Stimulated activated CD8-positive, alpha-beta memory T cell treated with anti-CD3 and anti-CD28 coated beads, Interleukin-2, amount 100 ng/mL, for 1 hour (primary cell): ENCODE results near the gene CDH18.

ENCODE experiments used
- DNase-seq, 2 donors: peaks; one replicate each; pipeline ENCODE4 v3.0.0-alpha.2; 2020; ENCODE audit warnings: low read depth in 2 of 2

CDH18 gene

GRCh38 chr5:19987612-19988361 lies at the start of gene CDH18:
TSS of gene CDH18 (minus strand) at chr5:19988200. CDS start at chr5:19838986, 149,214 bp downstream.
- DNase-seq = no peak

- no peak for DNase-seq
Measured at GRCh38 chr5:20034717-20035116, 46.7 kb upstream of the CDH18 start.

GRCh38 chr5:20033881-20034280 lies 45.9 kb upstream of the CDH18 start:
- DNase-seq = no peak

- no peak for DNase-seq
Measured at GRCh38 chr5:20032896-20033295, 44.9 kb upstream of the CDH18 start.

GRCh38 chr5:20030125-20030524 lies 42.1 kb upstream of the CDH18 start:
- DNase-seq = no peak

GRCh38 chr5:20029266-20029665 lies 41.3 kb upstream of the CDH18 start:
- no peak for DNase-seq

- no peak for DNase-seq
Measured at GRCh38 chr5:20028506-20028905, 40.5 kb upstream of the CDH18 start.

GRCh38 chr5:20023686-20024180 lies 35.7 kb upstream of the CDH18 start:
- no peak for DNase-seq

GRCh38 chr5:20020247-20020646 lies 32.2 kb upstream of the CDH18 start:
- no peak for DNase-seq

- DNase-seq = no peak
Measured at GRCh38 chr5:20017021-20017420, 29.0 kb upstream of the CDH18 start.

- DNase-seq = no peak
Measured at GRCh38 chr5:20000416-20000815, 12.4 kb upstream of the CDH18 start.

GRCh38 chr5:19988457-19988856 lies 457 bp upstream of the CDH18 start:
- DNase-seq = no peak

GRCh38 chr5:19986806-19987205 lies 1.2 kb downstream of the CDH18 start:
- no peak for DNase-seq

- no peak for DNase-seq
Measured at GRCh38 chr5:19986031-19986619, 1.9 kb downstream of the CDH18 start.

GRCh38 chr5:19978476-19978875 lies 9.5 kb downstream of the CDH18 start:
- DNase-seq = no peak

GRCh38 chr5:19977099-19977498 lies 10.9 kb downstream of the CDH18 start:
- no peak for DNase-seq

GRCh38 chr5:19975795-19976194 lies 12.2 kb downstream of the CDH18 start:
- no peak for DNase-seq

- DNase-seq = no peak
Measured at GRCh38 chr5:19960451-19960850, 27.5 kb downstream of the CDH18 start.

GRCh38 chr5:19959830-19960384 lies 28.1 kb downstream of the CDH18 start:
- no peak for DNase-seq

GRCh38 chr5:19950897-19951296 lies 37.1 kb downstream of the CDH18 start:
- no peak for DNase-seq

GRCh38 chr5:19940192-19940591 lies 47.8 kb downstream of the CDH18 start:
- no peak for DNase-seq

GRCh38 chr5:19930451-19930850 lies 57.5 kb downstream of the CDH18 start:
- no peak for DNase-seq
